ENCODE results near the gene PDCL2.

The PDCL2 gene

DNA sequence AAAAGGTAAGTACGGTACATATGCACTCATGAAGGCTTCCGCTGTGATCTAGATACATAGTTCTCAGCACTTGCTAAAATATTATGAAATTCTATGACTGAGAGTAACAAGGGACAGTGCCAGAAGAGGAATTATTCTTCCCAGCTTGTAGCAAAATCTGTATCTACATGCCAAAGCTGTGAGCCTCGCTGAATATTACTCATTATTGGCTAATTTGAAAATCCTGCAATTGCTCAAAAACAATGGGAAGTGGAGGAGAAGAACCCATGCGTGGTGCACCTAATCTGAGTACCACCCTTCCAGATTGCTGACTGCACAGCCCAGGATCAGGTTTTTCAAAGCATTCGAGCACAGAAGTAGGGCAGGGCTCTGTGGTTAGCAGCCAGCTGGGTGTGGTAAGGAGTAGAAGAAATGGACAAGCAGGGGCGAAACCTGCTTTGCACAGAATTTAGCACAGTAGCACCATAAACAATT lies 17.4 kb upstream of the PDCL2 start:
- Histone ChIP-seq H4K20me1 (ENCODE audit: insufficient read depth, low read length, poor library complexity, severe bottlenecking) (no peaks in the 10 kb centered on the region), H3K27me3 (ENCODE audit: insufficient read depth, low read length, poor library complexity, severe bottlenecking) (no peaks in the 10 kb centered on the region), H3K36me3 (ENCODE audit: insufficient read depth, low read length) (no peaks in the 10 kb centered on the region), H3K4me2 (ENCODE audit: low read depth, low read length, poor library complexity, severe bottlenecking) (no peak overlapping the region), H3F3A (ENCODE audit: low read depth) (no peaks in the 10 kb centered on the region), H3K9me3 (ENCODE audit: insufficient read depth, low read depth, low read length) (no peaks in the 10 kb centered on the region), H3K79me2 (ENCODE audit: insufficient read depth, low read length) (no peaks in the 10 kb centered on the region), H3K4me3 (ENCODE audit: low read length, poor library complexity, severe bottlenecking) (no peak overlapping the region), H3K9me2 (replicated peaks; ENCODE audit: low read depth, low read length) (no peaks in the 10 kb centered on the region), H2AFZ (ENCODE audit: low read length) (no peak overlapping the region), H3K9ac (ENCODE audit: low read depth, low read length, poor library complexity, severe bottlenecking) (no peak overlapping the region), H3K4me1 (ENCODE audit: insufficient read depth, low read length, poor library complexity, severe bottlenecking) (no peaks in the 10 kb centered on the region)
- TF ChIP-seq EZH2phosphoT487 (IDR thresholded peaks at IDR 0.05; ENCODE audit: borderline replicate concordance) (no peak), CTCF (conservative IDR thresholded peaks at IDR 0.05; ENCODE audit: low read length) (no peak)

DNA sequence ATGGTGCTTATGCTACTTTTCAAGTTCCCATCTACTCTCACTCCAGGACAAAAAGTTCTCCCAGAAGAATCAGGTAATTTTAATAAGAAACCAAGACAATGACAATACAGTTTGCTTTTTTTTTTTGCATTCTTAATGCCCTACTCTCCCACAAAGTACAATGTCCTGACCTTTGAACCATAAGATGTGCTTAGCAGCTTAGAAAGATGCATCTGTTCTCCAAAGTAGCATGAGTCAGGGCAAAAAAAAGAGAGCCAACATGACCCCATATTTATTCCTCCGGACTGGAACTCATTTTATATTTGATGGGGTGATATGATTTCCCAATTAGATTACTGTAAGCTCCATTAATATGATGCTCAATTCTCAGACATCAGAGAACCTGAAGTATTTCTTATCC lies 16.5 kb upstream of the PDCL2 start:
- Histone ChIP-seq H3K4me2 (ENCODE audit: low read depth, low read length, poor library complexity, severe bottlenecking) (no peak overlapping the region), H3K4me1 (ENCODE audit: insufficient read depth, low read length, poor library complexity, severe bottlenecking) (no peaks in the 10 kb centered on the region), H3K9me3 (ENCODE audit: insufficient read depth, low read depth, low read length) (no peaks in the 10 kb centered on the region), H3F3A (ENCODE audit: low read depth) (no peaks in the 10 kb centered on the region), H2AFZ (ENCODE audit: low read length) (no peak overlapping the region), H3K36me3 (ENCODE audit: insufficient read depth, low read length) (no peaks in the 10 kb centered on the region), H3K9ac (ENCODE audit: low read depth, low read length, poor library complexity, severe bottlenecking) (no peak overlapping the region), H3K79me2 (ENCODE audit: insufficient read depth, low read length) (no peaks in the 10 kb centered on the region), H3K4me3 (ENCODE audit: low read length, poor library complexity, severe bottlenecking) (no peak overlapping the region), H3K27me3 (ENCODE audit: insufficient read depth, low read length, poor library complexity, severe bottlenecking) (no peaks in the 10 kb centered on the region), H3K9me2 (replicated peaks; ENCODE audit: low read depth, low read length) (no peaks in the 10 kb centered on the region), H4K20me1 (ENCODE audit: insufficient read depth, low read length, poor library complexity, severe bottlenecking) (no peaks in the 10 kb centered on the region)
- TF ChIP-seq CTCF (conservative IDR thresholded peaks at IDR 0.05; ENCODE audit: low read length) (no peak), EZH2phosphoT487 (IDR thresholded peaks at IDR 0.05; ENCODE audit: borderline replicate concordance) (no peak)

GRCh38 chr4:55604996-55605395 lies 13.0 kb upstream of the PDCL2 start:
- H3K4me1 ChIP-seq (ENCODE audit: insufficient read depth, low read length, poor library complexity, severe bottlenecking) = no peaks in the 10 kb centered on the region
- no peaks in the 10 kb centered on the region for H3K79me2 ChIP-seq (ENCODE audit: insufficient read depth, low read length)
- H4K20me1 ChIP-seq (ENCODE audit: insufficient read depth, low read length, poor library complexity, severe bottlenecking) = no peaks in the 10 kb centered on the region
- H3K4me3 ChIP-seq (ENCODE audit: low read length, poor library complexity, severe bottlenecking) = no peak overlapping the region
- H3K4me2 ChIP-seq (ENCODE audit: low read depth, low read length, poor library complexity, severe bottlenecking) = no peak overlapping the region
- no peaks in the 10 kb centered on the region for H3K9me3 ChIP-seq (ENCODE audit: insufficient read depth, low read depth, low read length)
- no peaks in the 10 kb centered on the region for H3K27me3 ChIP-seq (ENCODE audit: insufficient read depth, low read length, poor library complexity, severe bottlenecking)
- no peak for TF ChIP-seq CTCF (conservative IDR thresholded peaks at IDR 0.05; ENCODE audit: low read length)
- no peak for TF ChIP-seq EZH2phosphoT487 (IDR thresholded peaks at IDR 0.05; ENCODE audit: borderline replicate concordance)
- H3K36me3 ChIP-seq (ENCODE audit: insufficient read depth, low read length) = no peaks in the 10 kb centered on the region
- H3K9ac ChIP-seq (ENCODE audit: low read depth, low read length, poor library complexity, severe bottlenecking) = no peak overlapping the region
- no peak overlapping the region for H2AFZ ChIP-seq (ENCODE audit: low read length)
- no peaks in the 10 kb centered on the region for H3K9me2 ChIP-seq (replicated peaks; ENCODE audit: low read depth, low read length)
- H3F3A ChIP-seq (ENCODE audit: low read depth) = no peaks in the 10 kb centered on the region

All from Loucy (cell line).